Neural cell (in vitro differentiated cells): Measurements from ENCODE around the gene SMPD3. TPM values are rescaled to one million over a fixed set of nuclear protein-coding genes. Genes with fewer than 3 reads are reported as not detected.

Experiments used
- H2AFZ ChIP-seq: fragments of 200-600, 300-800 bp; sonication (generic), shearing (Covaris generic); 2 replicates; pipeline ENCODE4 v1.6.0; 2014; ENCODE audit warnings: low read depth, mild to moderate bottlenecking, antibody characterized with exemption, low read length, moderate library complexity
- H3F3A ChIP-seq: fragments of 200-600 bp; shearing (Covaris generic); 2 replicates; pipeline ENCODE4 v1.6.1; 2016; ENCODE audit warnings: mild to moderate bottlenecking, moderate library complexity, mixed read lengths, antibody characterized with exemption, low read length; ENCODE audit not compliant: insufficient read depth, poor library complexity, severe bottlenecking
- H3K27ac ChIP-seq: fragments of 200-600, 300-800 bp; sonication (generic), shearing (Covaris generic); 2 replicates; pipeline ENCODE4 v1.5.1; 2014; ENCODE audit warnings: mild to moderate bottlenecking, low read length, moderate library complexity
- H3K27me3 ChIP-seq: fragments of 300-800, 200-600 bp; sonication (generic), shearing (Covaris generic); 2 replicates; pipeline ENCODE4 v1.6.0; 2014; ENCODE audit warnings: mild to moderate bottlenecking, low read depth, low read length, moderate library complexity; ENCODE audit not compliant: insufficient read depth
- H3K36me3 ChIP-seq: fragments of 300-800, 200-600 bp; sonication (generic), shearing (Covaris generic); 2 replicates; pipeline ENCODE4 v1.5.1; 2014; ENCODE audit warnings: mild to moderate bottlenecking, antibody characterized with exemption, low read length, moderate library complexity; ENCODE audit not compliant: insufficient read depth
- H3K4me2 ChIP-seq: fragments of 300-800, 200-600 bp; sonication (generic), shearing (Covaris generic); 2 replicates; pipeline ENCODE4 v1.6.0; 2014; ENCODE audit warnings: mild to moderate bottlenecking, low read length
- H3K4me3 ChIP-seq: fragments of 300-800, 200-600 bp; sonication (generic), shearing (Covaris generic); 2 replicates; pipeline ENCODE4 v1.5.1; 2014; ENCODE audit warnings: mild to moderate bottlenecking, low read length, moderate library complexity
- H3K79me2 ChIP-seq: fragments of 200-600 bp; shearing (Covaris generic); replicated peaks from 2 replicates; pipeline ENCODE4 v1.6.0; 2014; ENCODE audit warnings: mild to moderate bottlenecking, low read length, moderate library complexity; ENCODE audit not compliant: insufficient read depth
- H3K9ac ChIP-seq: fragments of 300-800, 200-600 bp; sonication (generic), shearing (Covaris generic); 2 replicates; pipeline ENCODE4 v1.6.1; 2016; ENCODE audit warnings: mild to moderate bottlenecking, low read length, mixed read lengths
- H3K9me2 ChIP-seq: fragments of 200-600 bp; shearing (Covaris generic); 2 replicates; pipeline ENCODE4 v1.6.1; 2016; ENCODE audit warnings: mild to moderate bottlenecking, low read length, mixed read lengths; ENCODE audit not compliant: insufficient read depth
- H3K9me3 ChIP-seq: fragments of 200-600, 300-800 bp; sonication (generic), shearing (Covaris generic); 2 replicates; pipeline ENCODE4 v1.6.1; 2016; ENCODE audit warnings: mild to moderate bottlenecking, mixed run types, low read length, moderate library complexity, mixed read lengths
- H4K20me1 ChIP-seq: fragments of 200-600 bp; shearing (Covaris generic); 2 replicates; pipeline ENCODE4 v1.6.1; 2016; ENCODE audit warnings: mild to moderate bottlenecking, mixed run types; ENCODE audit not compliant: insufficient read depth
- CTCF ChIP-seq: fragments of 450-650 bp; IDR thresholded peaks from 2 replicates; pipeline ENCODE4 v1.5.1; 2014; ENCODE audit warnings: antibody characterized with exemption, mild to moderate bottlenecking, moderate library complexity; ENCODE audit not compliant: poor library complexity, severe bottlenecking
- EP300 ChIP-seq: fragments of 450-650 bp; conservative IDR thresholded peaks from 2 replicates; pipeline ENCODE4 v1.6.1; 2014; ENCODE audit warnings: antibody characterized with exemption, mild to moderate bottlenecking, moderate library complexity; ENCODE audit not compliant: poor library complexity, severe bottlenecking
- EZH2 ChIP-seq: fragments of 200-600, 300-800 bp; shearing (Covaris generic), sonication (generic); IDR thresholded peaks from 2 replicates; pipeline ENCODE4 v1.6.1; 2014; ENCODE audit warnings: antibody characterized with exemption, low read length, borderline replicate concordance, mild to moderate bottlenecking; ENCODE audit not compliant: insufficient read depth, poor library complexity, severe bottlenecking
- MXI1 ChIP-seq: fragments of 450-650 bp; conservative IDR thresholded peaks from 2 replicates; pipeline ENCODE4 v1.6.1; 2014; ENCODE audit warnings: antibody characterized with exemption, mild to moderate bottlenecking; ENCODE audit not compliant: poor library complexity, severe bottlenecking
- POLR2AphosphoS5 ChIP-seq: IDR thresholded peaks from 2 replicates; pipeline ENCODE4 v1.6.1; 2012
- RAD21 ChIP-seq: fragments of 450-650 bp; conservative IDR thresholded peaks from 2 replicates; pipeline ENCODE4 v1.6.1; 2014; ENCODE audit warnings: antibody characterized with exemption, mild to moderate bottlenecking, moderate library complexity
- REST ChIP-seq: IDR thresholded peaks from 2 replicates; pipeline ENCODE4 v1.6.1; 2012; ENCODE audit warnings: borderline replicate concordance
- SMC3 ChIP-seq: fragments of 450-650 bp; conservative IDR thresholded peaks from 2 replicates; pipeline ENCODE4 v1.6.1; 2014; ENCODE audit warnings: antibody characterized with exemption, mild to moderate bottlenecking, moderate library complexity; ENCODE audit not compliant: poor library complexity
- TAF1 ChIP-seq: IDR thresholded peaks from 2 replicates; pipeline ENCODE4 v1.6.1; 2012; ENCODE audit warnings: low read depth
- polyA plus RNA-seq: library from polyadenylated mRNA; depleted of rRNA; stranded (reverse); fragments of >200 nt; gene quantifications from 2 replicates; pipeline ENCODE4 v1.2.3, GENCODE V29; 2014

The SMPD3 gene
- polyA plus RNA-seq, 1 donor from 2014 or later = 42.7 TPM

- Histone ChIP-seq H3K9me2 (no peaks in the 10 kb centered on the region), H3K79me2 (no peaks in the 10 kb centered on the region), H2AFZ (no peak overlapping the region), H3F3A (no peaks in the 10 kb centered on the region), H3K4me2 (no peak overlapping the region), H3K27me3 (no peaks in the 10 kb centered on the region), H3K36me3 (no peaks in the 10 kb centered on the region), H3K9ac (no peak overlapping the region), H3K4me3 (no peak overlapping the region), H3K27ac (no peak overlapping the region), H4K20me1 (no peaks in the 10 kb centered on the region), H3K9me3 (no peaks in the 10 kb centered on the region)
- TF ChIP-seq SMC3 (no peak), CTCF (no peak), TAF1 (no peak), EZH2 (no peak), POLR2AphosphoS5 (no peak), RAD21 (no peak), MXI1 (no peak), EP300 (no peak), REST (no peak)
These were observed 36.2 kb downstream of the SMPD3 start for GRCh38 chr16:68412061-68412460.

- Histone ChIP-seq H2AFZ (no peak overlapping the region), H3K27me3 (no peaks in the 10 kb centered on the region), H3K36me3 (no peaks in the 10 kb centered on the region), H3K9me2 (no peaks in the 10 kb centered on the region), H3K79me2 (no peaks in the 10 kb centered on the region), H3K9ac (no peak overlapping the region), H3K9me3 (no peaks in the 10 kb centered on the region), H3K4me2 (no peak overlapping the region), H4K20me1 (no peaks in the 10 kb centered on the region), H3K27ac (no peak overlapping the region), H3K4me3 (no peak overlapping the region), H3F3A (no peaks in the 10 kb centered on the region)
- TF ChIP-seq MXI1 (no peak), EP300 (no peak), SMC3 (no peak), EZH2 (no peak), TAF1 (no peak), POLR2AphosphoS5 (no peak), CTCF (no peak), REST (no peak)
These were observed 37.2 kb downstream of the SMPD3 start for GRCh38 chr16:68411086-68411485.
